Stimulated activated CD8-positive, alpha-beta memory T cell treated with anti-CD3 and anti-CD28 coated beads, Interleukin-12 subunit alpha, Interleukin-12 subunit beta, amount 100 ng/mL, for 24 hours (primary cell): ENCODE results near the gene NRAP.

Experiments
- DNase-seq: peaks from one replicate; pipeline ENCODE4 v3.0.0-alpha.2; 2020; ENCODE audit errors: extremely low read depth

Gene NRAP

GRCh38 chr10:113631684-113632367 lies 32.0 kb downstream of the NRAP start:
- DNase-seq, result no peak

GRCh38 chr10:113630929-113631533 lies 32.8 kb downstream of the NRAP start:
- no peak for DNase-seq

GRCh38 chr10:113628607-113629153 lies 35.2 kb downstream of the NRAP start:
- no peak for DNase-seq

DNA sequence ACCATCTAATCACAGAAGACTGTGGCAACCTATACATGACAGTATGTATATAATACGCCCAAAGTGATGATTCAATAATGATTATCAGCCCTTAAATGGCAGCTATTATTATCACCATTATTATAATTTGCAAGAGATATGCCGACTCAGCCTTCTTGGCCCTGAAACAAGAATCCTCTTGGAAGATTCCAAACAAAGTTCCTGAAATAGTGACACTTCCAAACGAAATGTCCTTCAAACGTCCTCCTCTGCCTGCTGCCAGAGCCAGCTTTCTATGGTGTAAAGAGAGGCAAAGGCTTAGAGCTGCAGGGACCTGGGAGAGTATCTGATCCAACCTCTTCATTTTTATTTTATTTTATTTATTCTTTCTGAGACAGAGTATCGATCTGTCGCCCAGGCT lies 36.0 kb downstream of the NRAP start:
- DNase-seq, result no peak

DNA sequence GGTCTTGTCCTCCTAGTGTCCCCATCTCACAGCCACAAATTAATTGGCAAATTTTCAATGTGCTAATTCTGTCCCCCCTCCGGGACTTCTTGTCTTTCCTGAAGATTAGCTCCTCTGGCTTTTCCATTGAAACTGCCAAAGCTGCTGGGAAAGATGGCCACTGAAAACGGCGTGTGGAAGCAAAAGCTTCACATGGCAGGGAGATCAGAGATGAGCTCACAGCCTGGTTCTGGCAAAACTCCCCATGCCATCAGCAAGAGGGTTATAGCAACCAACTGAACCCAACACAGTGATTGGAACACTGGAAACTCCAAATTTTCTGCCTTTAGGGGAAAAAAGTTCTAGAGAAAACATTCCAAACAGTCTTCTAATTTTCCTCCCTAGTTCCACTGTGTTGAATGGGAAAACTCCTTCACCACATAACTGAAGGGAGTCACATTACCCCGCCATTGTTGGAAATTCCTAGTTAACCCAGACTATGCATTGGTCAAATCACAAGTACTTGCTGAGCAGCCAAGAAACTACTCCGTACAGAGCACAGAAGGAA lies 37.0 kb downstream of the NRAP start:
- no peak for DNase-seq

- DNase-seq, result no peak
These were observed 38.2 kb downstream of the NRAP start for GRCh38 chr10:113625461-113626186.

DNA sequence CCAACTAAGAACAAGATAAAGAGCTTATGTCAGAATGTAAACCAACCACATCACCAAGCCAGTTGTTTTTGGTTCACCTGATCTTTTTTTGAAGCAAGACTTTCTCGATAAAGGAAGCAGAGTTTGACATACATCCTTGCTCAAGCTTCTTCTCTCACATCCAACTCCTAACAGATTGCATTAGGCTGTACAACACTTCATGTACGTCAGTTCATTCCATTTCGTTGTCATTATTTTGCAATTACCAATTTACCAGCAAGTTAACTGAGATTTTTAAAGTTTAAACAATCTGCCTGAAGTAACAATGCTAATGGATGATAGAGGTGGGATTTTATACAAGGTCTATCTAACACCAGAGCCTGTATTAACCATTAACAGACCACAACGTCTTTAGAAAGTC lies 41.0 kb downstream of the NRAP start:
- no peak for DNase-seq

- DNase-seq, result no peak
These were observed 42.0 kb downstream of the NRAP start for GRCh38 chr10:113621799-113622198.

GRCh38 chr10:113620936-113621335 lies 42.9 kb downstream of the NRAP start:
- DNase-seq, result no peak

- no peak for DNase-seq
These were observed 43.3 kb downstream of the NRAP start for GRCh38 chr10:113620511-113620910.

DNA sequence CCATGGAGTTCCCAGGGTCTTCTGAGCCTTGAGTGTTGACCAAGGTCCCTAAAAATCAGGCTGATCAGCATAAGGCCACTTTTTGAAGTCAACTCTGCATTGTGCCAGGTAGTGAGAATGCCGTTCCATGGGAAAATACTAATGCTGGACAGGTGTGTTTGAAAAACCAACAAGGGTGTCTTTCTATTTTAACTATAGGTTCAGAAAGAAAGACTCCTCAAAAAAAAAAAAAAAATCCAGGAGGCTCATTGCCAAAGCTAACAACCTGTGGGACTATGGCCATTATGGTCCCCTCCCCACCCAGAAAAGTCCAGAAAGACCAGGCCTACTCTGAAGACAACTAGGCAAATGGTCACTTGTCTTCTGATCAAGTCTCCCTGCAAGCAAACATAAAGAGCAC lies 44.4 kb downstream of the NRAP start:
- no peak for DNase-seq

DNA sequence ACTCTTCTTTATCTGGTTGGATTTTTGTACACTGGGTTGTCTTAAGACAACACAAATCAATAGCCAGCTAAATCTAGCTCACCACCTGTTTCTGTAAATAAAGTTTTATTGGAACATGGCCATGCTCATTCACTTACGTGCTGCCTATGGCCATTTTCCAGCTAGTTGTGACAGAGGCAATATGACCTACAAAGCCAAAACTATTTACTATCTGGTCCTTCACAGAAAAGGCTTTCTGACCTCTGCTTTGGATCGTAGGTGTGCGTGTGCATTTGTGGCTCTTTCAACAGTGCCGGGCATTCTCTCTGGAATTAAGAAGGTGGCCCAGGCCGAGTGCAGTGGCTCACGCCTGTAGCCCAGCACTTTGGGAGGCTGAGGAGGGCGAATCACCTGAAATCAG lies 45.5 kb downstream of the NRAP start:
- DNase-seq, result no peak

GRCh38 chr10:113617086-113617485 lies 46.8 kb downstream of the NRAP start:
- no peak for DNase-seq

GRCh38 chr10:113616244-113617074 lies 47.4 kb downstream of the NRAP start:
- no peak for DNase-seq

DNA sequence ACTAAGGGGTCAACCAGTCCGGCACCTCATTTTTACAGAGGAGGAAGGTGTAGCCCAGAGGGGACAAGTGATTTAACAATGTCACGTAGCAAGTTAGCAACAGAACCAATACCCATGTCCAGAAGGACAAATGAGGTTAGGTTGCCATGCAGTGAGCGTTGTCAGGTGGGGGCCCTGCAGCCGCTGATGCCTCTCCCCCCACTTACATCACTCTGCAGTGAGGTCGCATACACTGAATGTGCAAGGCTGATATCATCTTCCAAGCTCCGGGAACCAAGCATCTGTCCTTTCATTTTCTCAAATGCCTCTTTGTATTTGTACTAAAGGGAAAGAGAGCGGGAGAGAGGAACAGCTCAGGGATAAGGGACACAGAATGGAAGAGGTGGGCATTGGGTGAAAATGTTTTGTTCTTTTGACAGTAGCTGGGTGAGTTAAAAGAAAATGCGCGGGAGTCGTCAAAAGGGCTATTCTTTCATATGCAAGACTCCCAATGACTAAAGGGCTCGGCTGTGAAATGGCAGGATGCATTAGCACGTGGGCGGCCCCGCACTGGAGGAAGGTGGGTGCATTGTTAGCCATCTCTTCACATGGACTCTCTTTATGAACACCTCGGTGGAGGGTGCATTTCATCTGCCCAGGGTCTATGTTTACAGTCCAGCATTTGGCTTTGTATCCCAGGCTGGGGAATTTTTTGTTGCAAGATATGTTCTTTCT lies 49.7 kb downstream of the NRAP start:
- DNase-seq, result no peak

DNA sequence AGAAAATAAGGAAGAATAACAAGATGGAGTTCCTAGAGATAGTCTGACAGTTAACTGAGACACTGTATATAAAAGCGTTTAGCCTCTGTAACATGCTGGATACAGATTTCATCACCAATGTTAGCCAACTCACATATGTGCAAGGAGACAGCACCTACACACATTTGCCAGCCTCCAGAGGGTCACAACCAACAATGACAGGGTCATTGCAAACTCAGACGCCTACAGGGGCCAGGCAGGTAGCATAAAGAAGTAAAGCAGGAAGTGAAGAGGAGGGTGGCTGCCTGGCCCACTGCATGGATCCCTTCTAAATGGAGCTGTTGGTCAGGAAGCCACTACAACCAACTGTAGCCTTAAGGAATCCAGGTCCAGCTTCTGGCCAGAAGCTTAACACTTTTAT lies 50.4 kb downstream of the NRAP start:
- no peak for DNase-seq

DNA sequence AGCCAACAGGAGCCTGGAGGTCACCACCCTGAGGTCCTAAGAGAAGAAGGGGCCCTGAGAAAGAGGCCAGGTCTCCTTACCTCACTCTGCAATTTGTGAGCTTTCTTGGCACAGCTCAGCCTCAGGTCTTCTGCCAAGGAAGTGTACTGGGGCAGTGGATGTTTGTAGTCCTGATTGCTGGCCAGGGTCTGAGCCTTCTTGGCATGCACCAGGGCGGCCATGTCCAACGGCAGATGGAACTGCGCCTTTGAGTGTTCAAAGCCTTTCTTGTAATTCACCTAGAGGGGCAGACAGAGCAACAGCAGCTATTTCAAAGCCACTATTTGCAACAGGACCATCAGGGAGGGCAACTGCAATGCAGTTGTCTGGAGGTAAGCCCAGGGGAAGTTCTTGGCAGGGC lies 51.7 kb downstream of the NRAP start:
- no peak for DNase-seq

DNA sequence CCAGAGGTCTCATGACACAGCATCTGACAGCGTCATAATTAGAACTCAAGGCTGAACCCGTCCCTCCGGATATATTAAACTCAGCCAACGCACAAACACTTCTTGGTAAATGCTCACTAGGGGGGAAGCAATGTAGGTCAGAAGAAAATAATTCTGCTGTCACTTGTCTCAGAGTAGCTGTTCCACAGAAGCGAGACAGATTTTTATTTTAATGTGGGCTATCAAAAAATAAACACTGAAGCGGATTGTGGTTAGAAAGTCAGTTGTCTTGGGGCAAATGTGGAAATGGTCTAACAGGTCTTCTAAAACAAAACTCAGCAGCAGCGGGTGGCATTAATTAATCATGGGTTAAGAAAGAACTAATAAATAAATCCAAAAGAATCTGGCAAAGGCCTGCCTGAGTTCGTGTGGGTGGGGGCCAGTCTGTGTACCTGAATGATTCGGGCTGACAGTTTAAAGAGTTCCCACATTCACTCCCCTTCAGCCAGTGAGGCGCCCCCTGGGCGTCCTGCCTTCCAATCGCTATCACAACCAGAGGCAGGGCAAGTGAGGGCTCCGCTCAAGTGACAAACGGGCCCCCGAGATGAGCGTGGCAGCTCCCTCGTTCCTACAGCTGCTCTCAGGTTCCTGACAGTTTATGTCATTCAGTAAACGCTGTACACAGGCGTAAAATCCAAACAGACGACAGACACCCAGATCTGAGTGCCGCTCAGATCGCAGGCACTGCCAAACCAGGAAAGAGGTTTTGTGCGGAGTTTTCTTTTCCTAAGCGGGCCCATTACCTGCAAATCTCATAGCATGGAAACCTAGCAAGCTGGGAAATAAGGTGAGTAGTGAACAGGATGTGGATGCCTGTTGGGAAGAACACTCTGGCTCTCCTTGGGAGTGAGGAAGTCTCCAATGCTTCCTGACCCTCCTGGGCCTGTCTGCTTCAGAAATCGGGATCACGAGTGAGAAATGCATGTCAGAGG lies 52.9 kb downstream of the NRAP start:
- no peak for DNase-seq

GRCh38 chr10:113609704-113610108 lies 54.1 kb downstream of the NRAP start:
- DNase-seq, result no peak
